Measurements from ENCODE around the gene ALK. TPM values are rescaled to one million over a fixed set of nuclear protein-coding genes. Genes with fewer than 3 reads are reported as not detected.

The ALK gene
- total RNA-seq, 1 experiment from 2014 or later, result not detected

DNA sequence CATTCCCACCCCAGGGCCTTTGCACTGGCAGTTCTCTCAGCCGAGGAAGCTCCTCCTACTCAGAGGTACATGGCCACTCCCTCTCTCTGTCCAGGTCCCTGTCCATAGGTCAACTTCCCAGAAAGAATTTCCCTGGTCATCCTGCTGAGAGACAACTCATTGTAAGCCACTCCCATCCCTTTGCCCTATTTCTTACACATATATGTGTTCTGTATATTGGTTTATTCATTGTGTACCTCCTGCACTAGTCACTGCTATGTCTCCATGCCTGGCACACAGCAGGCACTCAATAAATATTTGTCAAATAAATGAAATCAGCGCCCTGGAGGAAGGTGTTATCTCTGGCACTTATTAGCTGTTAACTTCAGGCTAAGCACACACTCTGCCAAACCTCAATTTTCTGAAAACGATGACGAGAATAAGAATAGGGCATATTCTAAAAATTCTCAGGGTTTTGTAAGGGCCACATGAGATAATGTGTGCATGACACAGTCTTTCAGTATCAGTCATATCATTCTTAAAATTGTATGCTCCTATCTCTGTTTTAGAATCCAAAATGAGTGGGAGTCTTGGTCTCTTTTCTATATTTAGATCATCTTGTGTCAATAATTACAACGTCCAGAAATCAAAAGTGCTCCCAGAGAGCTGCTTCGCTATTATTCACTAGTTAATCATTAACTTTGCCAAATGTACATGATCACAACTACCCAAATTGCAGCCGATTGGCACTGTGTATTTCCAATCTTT lies 198.0 kb downstream of the ALK start:
- no peaks in the 10 kb centered on the region for H3K9me3 ChIP-seq (ENCODE audit: control insufficient read depth, low read depth, low read length)
- no peaks in the 10 kb centered on the region for H3K23me2 ChIP-seq (ENCODE audit: insufficient read length, low read depth, low read length, poor library complexity, severe bottlenecking)
- H3K79me1 ChIP-seq (ENCODE audit: insufficient read depth, low read depth, low read length, poor library complexity, severe bottlenecking), result no peaks in the 10 kb centered on the region
- no CpG with 5 or more reads among the region's 7 CpGs for WGBS (ENCODE audit: extremely low coverage, insufficient read length, low lambda C conversion rate)
- H3K4ac ChIP-seq (ENCODE audit: low read depth, low read length), result no peak overlapping the region
- no peak overlapping the region for H3K27ac ChIP-seq (ENCODE audit: insufficient read length, low read depth, low read length)
- no peak overlapping the region for H2BK20ac ChIP-seq (ENCODE audit: low read depth, low read length, poor library complexity, severe bottlenecking)
- no peaks in the 10 kb centered on the region for H3K27me3 ChIP-seq (ENCODE audit: insufficient read depth, low read length)
- H3K79me2 ChIP-seq (ENCODE audit: insufficient read depth, low read length), result no peaks in the 10 kb centered on the region
- no peak overlapping the region for H4K91ac ChIP-seq (ENCODE audit: insufficient read length, low read depth, low read length)
- TF ChIP-seq, protein P1, sequence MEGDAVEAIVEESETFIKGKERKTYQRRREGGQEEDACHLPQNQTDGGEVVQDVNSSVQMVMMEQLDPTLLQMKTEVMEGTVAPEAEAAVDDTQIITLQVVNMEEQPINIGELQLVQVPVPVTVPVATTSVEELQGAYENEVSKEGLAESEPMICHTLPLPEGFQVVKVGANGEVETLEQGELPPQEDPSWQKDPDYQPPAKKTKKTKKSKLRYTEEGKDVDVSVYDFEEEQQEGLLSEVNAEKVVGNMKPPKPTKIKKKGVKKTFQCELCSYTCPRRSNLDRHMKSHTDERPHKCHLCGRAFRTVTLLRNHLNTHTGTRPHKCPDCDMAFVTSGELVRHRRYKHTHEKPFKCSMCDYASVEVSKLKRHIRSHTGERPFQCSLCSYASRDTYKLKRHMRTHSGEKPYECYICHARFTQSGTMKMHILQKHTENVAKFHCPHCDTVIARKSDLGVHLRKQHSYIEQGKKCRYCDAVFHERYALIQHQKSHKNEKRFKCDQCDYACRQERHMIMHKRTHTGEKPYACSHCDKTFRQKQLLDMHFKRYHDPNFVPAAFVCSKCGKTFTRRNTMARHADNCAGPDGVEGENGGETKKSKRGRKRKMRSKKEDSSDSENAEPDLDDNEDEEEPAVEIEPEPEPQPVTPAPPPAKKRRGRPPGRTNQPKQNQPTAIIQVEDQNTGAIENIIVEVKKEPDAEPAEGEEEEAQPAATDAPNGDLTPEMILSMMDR (conservative IDR thresholded peaks at IDR 0.05), result no peak
- peaks cover 8% of the 10 kb centered on the region; the same call in 1 of the 2 replicates for H3K4me1 ChIP-seq (ENCODE audit: insufficient read depth, low read length)
- H2AFZ ChIP-seq (ENCODE audit: low read length), result no peak overlapping the region
- no peak overlapping the region for H2BK15ac ChIP-seq (ENCODE audit: low read depth, low read length)
- no peak overlapping the region for H3K23ac ChIP-seq (ENCODE audit: insufficient read length, low read depth, low read length)
- no peak for DNase-seq
- no peak overlapping the region for H2BK12ac ChIP-seq (ENCODE audit: insufficient read length, low read depth, low read length)
- H3K14ac ChIP-seq (ENCODE audit: insufficient read depth, low read length), result no peak overlapping the region
- H2BK5ac ChIP-seq (ENCODE audit: insufficient read length, low read length), result no peak overlapping the region
- H3K4me2 ChIP-seq (ENCODE audit: insufficient read depth, insufficient read length, low read length), result no peak overlapping the region
- Mint-ChIP-seq H3K27ac (no peak overlapping the region), H3K4me3 (no peak overlapping the region), H3K4me1 (peaks cover 23% of the 10 kb centered on the region in 2 experiments), H3K9me3 (peaks cover 0 to 3% of the 10 kb centered on the region in 2 experiments; a peak in 1 of 5 replicates), H3K27me3 (ENCODE audit: low read depth) (no peaks in the 10 kb centered on the region; the same call in none of the 2 replicates), H3K36me3 (ENCODE audit: insufficient read depth in 1 of 3, low read depth in 3 of 3) (no peaks in the 10 kb centered on the region)
- no peaks in the 10 kb centered on the region for H4K20me1 ChIP-seq (ENCODE audit: control insufficient read depth, insufficient read depth, insufficient read length)
- no peak overlapping the region for H2BK120ac ChIP-seq (ENCODE audit: low read depth, low read length, poor library complexity, severe bottlenecking)
- H2AK5ac ChIP-seq (ENCODE audit: insufficient read length, low read length), result no peak overlapping the region
- no peak overlapping the region for H4K8ac ChIP-seq (replicated peaks; ENCODE audit: insufficient read length, low read depth, low read length)
- no peak overlapping the region for H4K5ac ChIP-seq (ENCODE audit: insufficient read length, low read depth, low read length)
- no peak overlapping the region for H3K18ac ChIP-seq (ENCODE audit: insufficient read length, low read depth, low read length)
- H3T11ph ChIP-seq (ENCODE audit: low read length), result no peak overlapping the region
- H3K9ac ChIP-seq (ENCODE audit: extremely low read depth, insufficient read length, low read length), result no peak overlapping the region
- H3K56ac ChIP-seq (ENCODE audit: insufficient read length, low read depth, low read length), result no peak overlapping the region
